IMR-90 (cell line): ENCODE measurements around the gene YPEL1. TPM values are rescaled to one million over a fixed set of nuclear protein-coding genes. Genes with fewer than 3 reads are reported as not detected.

Experiments
- ATAC-seq: fragments of 200-7000 bp; cut with Tn5 transposase; 2 replicates; pipeline ENCODE4 v1.9.1; 2020; ENCODE audit warnings: low read depth, mild to moderate bottlenecking, moderate library complexity
- BruUV-seq: library from RNA; stranded (reverse); fragments of 400-500 nt; replicated peaks from 2 replicates; lab custom pipeline; 2021; lab: Mats Ljungman, UMichigan
- CTCF ChIA-PET: fragments of 300-600 bp; formaldehyde crosslinking; extraction: SDS; loops from one replicate; lab custom pipeline; 2021; ENCODE audit warnings: antibody characterized with exemption; lab: Yijun Ruan, JAX
- POLR2A ChIA-PET: fragments of 300-600 bp; sonication (Branson Sonifier 250); formaldehyde crosslinking; loops from one replicate; lab custom pipeline; 2022; ENCODE audit warnings: antibody characterized with exemption; ENCODE audit not compliant: unreplicated experiment; lab: Charles Lee
- DNase-seq: peaks from one replicate; pipeline ENCODE4 v3.0.0; 2013
- H2AFZ ChIP-seq: replicated peaks from 2 replicates; pipeline ENCODE3; 2013; ENCODE audit warnings: low read length, mild to moderate bottlenecking; ENCODE audit not compliant: poor library complexity
- H2AK5ac ChIP-seq: 2 replicates; pipeline ENCODE4 v1.6.1; 2013; ENCODE audit warnings: low read depth, low read length, inconsistent platforms
- H2AK9ac ChIP-seq: replicated peaks from 2 replicates; pipeline ENCODE3; 2013; ENCODE audit warnings: mild to moderate bottlenecking, low read depth, low read length, moderate library complexity; ENCODE audit not compliant: poor library complexity
- H2BK120ac ChIP-seq: 2 replicates; pipeline ENCODE4 v1.6.1; 2013; ENCODE audit warnings: low read depth, low read length, inconsistent platforms
- H2BK15ac ChIP-seq: 3 replicates; pipeline ENCODE4 v1.6.1; 2013; ENCODE audit warnings: low read depth, low read length, inconsistent platforms
- H2BK20ac ChIP-seq: 2 replicates; pipeline ENCODE4 v1.6.1; 2013; ENCODE audit warnings: low read depth, mild to moderate bottlenecking, inconsistent platforms, low read length, moderate library complexity
- H2BK5ac ChIP-seq: 2 replicates; pipeline ENCODE4 v1.6.1; 2013; ENCODE audit warnings: mild to moderate bottlenecking, low read depth, low read length, inconsistent platforms; ENCODE audit not compliant: poor library complexity, severe bottlenecking
- H3K14ac ChIP-seq: replicated peaks from 2 replicates; pipeline ENCODE4 v1.6.1; 2013; ENCODE audit warnings: low read depth, low read length, inconsistent platforms
- H3K18ac ChIP-seq: 2 replicates; pipeline ENCODE4 v1.6.1; 2013; ENCODE audit warnings: low read depth, low read length, control low read depth
- H3K23ac ChIP-seq: 2 replicates; pipeline ENCODE4 v1.6.1; 2013; ENCODE audit warnings: low read depth, low read length, inconsistent platforms
- H3K27ac ChIP-seq: 2 replicates; pipeline ENCODE4 v1.5.1; 2013; ENCODE audit warnings: mild to moderate bottlenecking, control low read depth, low read length; ENCODE audit not compliant: insufficient read depth
- H3K27me3 ChIP-seq: 2 replicates; pipeline ENCODE4 v1.6.1; 2013; ENCODE audit warnings: low read length; ENCODE audit not compliant: control insufficient read depth, insufficient read depth
- H3K36me3 ChIP-seq: 2 replicates; pipeline ENCODE4 v1.6.1; 2013; ENCODE audit warnings: low read length, mixed read lengths; ENCODE audit not compliant: control insufficient read depth, insufficient read depth
- H3K4ac ChIP-seq: 2 replicates; pipeline ENCODE4 v1.6.1; 2013; ENCODE audit warnings: low read depth, low read length, inconsistent platforms
- H3K4me1 ChIP-seq: 2 replicates; pipeline ENCODE4 v1.6.1; 2013; ENCODE audit warnings: low read length, mixed read lengths; ENCODE audit not compliant: control insufficient read depth, insufficient read depth
- H3K4me2 ChIP-seq: 2 replicates; pipeline ENCODE4 v1.6.1; 2013; ENCODE audit warnings: low read depth, mild to moderate bottlenecking, control low read depth, low read length, moderate library complexity
- H3K4me3 ChIP-seq: 2 replicates; pipeline ENCODE4 v1.5.1; 2013; ENCODE audit warnings: low read depth, mild to moderate bottlenecking, control low read depth, low read length, moderate library complexity; ENCODE audit not compliant: insufficient read depth
- H3K56ac ChIP-seq: 2 replicates; pipeline ENCODE4 v1.6.1; 2013; ENCODE audit warnings: low read length, inconsistent platforms; ENCODE audit not compliant: insufficient read depth; ENCODE audit errors: extremely low read depth
- H3K79me1 ChIP-seq, 2 experiments: 2 replicates each; pipeline ENCODE4 v1.6.1; 2013; ENCODE audit warnings: low read length in 2 of 2, inconsistent platforms in 1 of 2, low read depth in 1 of 2
- H3K9ac ChIP-seq: 2 replicates; pipeline ENCODE4 v1.6.1; 2013; ENCODE audit warnings: low read depth, low read length, control low read depth
- H3K9me1 ChIP-seq: 2 replicates; pipeline ENCODE4 v1.6.1; 2013; ENCODE audit warnings: low read length, inconsistent platforms; ENCODE audit not compliant: insufficient read depth
- H3K9me3 ChIP-seq: 2 replicates; pipeline ENCODE4 v1.6.1; 2013; ENCODE audit warnings: low read length; ENCODE audit not compliant: control insufficient read depth, insufficient read depth
- H4K20me1 ChIP-seq: 2 replicates; pipeline ENCODE4 v1.6.1; 2013; ENCODE audit warnings: low read length, inconsistent platforms; ENCODE audit not compliant: insufficient read depth
- H4K5ac ChIP-seq: 2 replicates; pipeline ENCODE4 v1.6.1; 2013; ENCODE audit warnings: mild to moderate bottlenecking, low read depth, low read length, control low read depth
- H4K8ac ChIP-seq, 2 experiments: 2 replicates each; pipeline ENCODE4 v1.6.1; 2013; ENCODE audit warnings: low read depth in 2 of 2, low read length in 2 of 2, control low read depth in 1 of 2, inconsistent platforms in 1 of 2
- H4K91ac ChIP-seq: 2 replicates; pipeline ENCODE4 v1.6.1; 2013; ENCODE audit warnings: low read depth, low read length, inconsistent platforms; ENCODE audit not compliant: insufficient read depth
- CEBPB ChIP-seq: IDR thresholded peaks from 2 replicates; pipeline ENCODE4 v1.6.1; 2012; ENCODE audit warnings: low read depth, low read length, improper control_type of control experiment
- CHD1 ChIP-seq: IDR thresholded peaks from 2 replicates; pipeline ENCODE4 v1.6.1; 2012; ENCODE audit warnings: low read depth, low read length, improper control_type of control experiment
- FOS ChIP-seq: fragments of 150-350 bp; IDR thresholded peaks from 2 replicates; pipeline ENCODE4 v1.6.1; 2016; ENCODE audit warnings: low read depth, low read length
- MAZ ChIP-seq: IDR thresholded peaks from 2 replicates; pipeline ENCODE4 v1.6.1; 2012; ENCODE audit warnings: low read depth, mild to moderate bottlenecking, low read length, improper control_type of control experiment, moderate library complexity, borderline replicate concordance
- MXI1 ChIP-seq: IDR thresholded peaks from 2 replicates; pipeline ENCODE4 v1.6.1; 2012; ENCODE audit warnings: low read depth, mild to moderate bottlenecking, low read length, moderate library complexity, borderline replicate concordance
- NFE2L2 ChIP-seq: fragments of 150-350 bp; IDR thresholded peaks from 2 replicates; pipeline ENCODE4 v1.6.1; 2016; ENCODE audit warnings: low read depth, mild to moderate bottlenecking, low read length
- POLR2A ChIP-seq: IDR thresholded peaks from 2 replicates; pipeline ENCODE4 v1.6.1; 2012; ENCODE audit warnings: mild to moderate bottlenecking, low read depth, low read length
- RCOR1 ChIP-seq: IDR thresholded peaks from 2 replicates; pipeline ENCODE4 v1.6.1; 2012; ENCODE audit warnings: mild to moderate bottlenecking, low read length, improper control_type of control experiment; ENCODE audit not compliant: insufficient replicate concordance
- RFX5 ChIP-seq: IDR thresholded peaks from 2 replicates; pipeline ENCODE4 v1.8.0; 2012; ENCODE audit warnings: low read depth, mild to moderate bottlenecking, low read length, moderate library complexity
- SMC3 ChIP-seq: fragments of 150-350 bp; IDR thresholded peaks from 2 replicates; pipeline ENCODE4 v1.6.1; 2016; ENCODE audit warnings: low read depth, mild to moderate bottlenecking, antibody characterized with exemption, low read length, moderate library complexity
- WGBS, 2 experiments: methylation state at CpG; one replicate each; pipeline versions ENCODE4 v1.1.5 to v1.1.7; 2013; ENCODE audit warnings: missing lambda C conversion rate in 2 of 2; ENCODE audit not compliant: insufficient read length in 1 of 2; ENCODE audit errors: extremely low coverage in 2 of 2; 5-methylcytosine and 5-hydroxymethylcytosine counted together
- dilution Hi-C: fragments of 300-500 bp; cut with HindIII; formaldehyde crosslinking; loops from one replicate; pipeline ENCODE4 v1.14.3; 2018; ENCODE audit warnings: low sequenced_read_pairs; ENCODE audit not compliant: unreplicated experiment
- in situ Hi-C: fragments of 300-500 bp; cut with MboI; formaldehyde crosslinking; loops from 3 replicates; pipeline ENCODE4 v1.14.3; 2019; ENCODE audit warnings: low sequenced_read_pairs, inconsistent platforms, mixed read lengths
- intact Hi-C: fragments of 100-400 bp; cut with micrococcal nuclease; formaldehyde crosslinking; loops from 2 replicates; pipeline ENCODE4 v1.10.0; 2022
- polyA plus RNA-seq, 3 experiments: library from polyadenylated mRNA; depleted of rRNA; stranded (reverse); fragments of >200 nt; gene quantifications; 2 replicates each; pipeline ENCODE4 v1.2.3, GENCODE V29; 2012; ENCODE audit warnings: low replicate concordance in 1 of 3
- total RNA-seq: library from RNA; depleted of rRNA; stranded (reverse); fragments of >200 nt; gene quantifications from 2 replicates; pipeline ENCODE4 v1.2.3, GENCODE V29; 2012
- TF ChIP-seq, protein P1 (sequence below): fragments of 150-350 bp; IDR thresholded peaks from 2 replicates; pipeline ENCODE4 v1.6.1; 2016; ENCODE audit warnings: low read depth, mild to moderate bottlenecking, low read length, moderate library complexity, borderline replicate concordance

YPEL1 gene
- total and polyA plus RNA-seq, 2 of the 4 experiments (the other 2 are of a cell fraction): 0.72 to 1.3 TPM

DNA sequence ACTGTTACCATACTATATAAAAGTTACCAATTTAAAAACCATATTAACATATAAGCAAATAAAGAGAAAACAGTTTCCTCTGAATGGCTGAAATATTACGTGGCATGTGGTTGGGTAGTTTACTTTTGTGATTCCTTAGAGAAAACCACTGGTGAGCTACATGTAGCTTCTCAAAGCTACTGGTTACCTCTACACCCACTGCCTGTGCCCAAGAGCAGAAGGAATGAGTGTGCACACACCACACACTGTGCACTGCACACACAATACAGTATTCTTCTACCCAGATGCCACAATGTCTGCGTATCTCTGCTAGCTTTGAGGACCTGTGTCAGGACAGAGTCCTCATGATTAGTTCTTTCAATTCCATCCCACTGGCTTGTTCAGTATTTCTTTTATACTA, 25.5 kb upstream of the YPEL1 start:
- Histone ChIP-seq H2BK120ac (peak overlapping the region; percentile 17; the same call in 1 of the 2 replicates), H4K8ac (peak overlapping the region in 1 of 2 experiments; percentile 53; a peak in 2 of 4 replicates), H2AFZ (no peak overlapping the region), H3K27me3 (no peaks in the 10 kb centered on the region), H3K79me1 (peaks cover 17 to 50% of the 10 kb centered on the region in 2 experiments), H3K4ac (peak overlapping the region; percentile 61), H2BK20ac (peak overlapping the region; percentile 28; the same call in 1 of the 2 replicates), H3K14ac (no peak overlapping the region), H3K56ac (no peak overlapping the region), H4K91ac (peak overlapping the region; percentile 79; the same call in 1 of the 2 replicates), H3K27ac (peak overlapping the region; percentile 83), H2AK5ac (peak overlapping the region; percentile 73; the same call in 1 of the 2 replicates), H3K9me3 (no peaks in the 10 kb centered on the region), H3K4me2 (peak overlapping the region; percentile 90), H2AK9ac (peak overlapping the region; percentile 50), H3K18ac (peak overlapping the region; percentile 70), H2BK15ac (peak overlapping the region; percentile 16; the same call in 1 of the 3 replicates), H3K4me1 (peaks cover 23% of the 10 kb centered on the region), H4K20me1 (peaks cover 19% of the 10 kb centered on the region; the same call in 1 of the 2 replicates), H2BK5ac (peak overlapping the region; percentile 99), H4K5ac (peak overlapping the region; percentile 69; the same call in 1 of the 2 replicates), H3K4me3 (no peak overlapping the region), H3K36me3 (peaks cover 34% of the 10 kb centered on the region), H3K9ac (no peak overlapping the region), H3K9me1 (peaks cover 39% of the 10 kb centered on the region), H3K23ac (no peak overlapping the region)
- POLR2A ChIA-PET: no interaction called here
- WGBS, 2 experiments: no CpG with 5 or more reads among the region's 2 CpGs
- no TSS peak for BruUV-seq
- CTCF ChIA-PET: interaction anchor here (0.5 to 1.3 kb wide), 3 partner anchors 14 to 102 kb away, joined by 3 to 6 read pairs (median 3); no protein-coding TSS in a partner anchor
- in situ Hi-C loops (no loop called here), dilution Hi-C loops (no loop called here), intact Hi-C loops (loop anchor here (5.0 kb wide), 1 partner anchor 106 kb away; the partner anchor contains the start of gene MAPK1)
- ATAC-seq: peak; percentile 71
- TF ChIP-seq CEBPB (no peak), MXI1 (no peak), SMC3 (no peak), RFX5 (no peak), MAZ (no peak), NFE2L2 (no peak), FOS (no peak), CHD1 (no peak), RCOR1 (no peak), POLR2A (no peak)
- TF ChIP-seq, protein P1, sequence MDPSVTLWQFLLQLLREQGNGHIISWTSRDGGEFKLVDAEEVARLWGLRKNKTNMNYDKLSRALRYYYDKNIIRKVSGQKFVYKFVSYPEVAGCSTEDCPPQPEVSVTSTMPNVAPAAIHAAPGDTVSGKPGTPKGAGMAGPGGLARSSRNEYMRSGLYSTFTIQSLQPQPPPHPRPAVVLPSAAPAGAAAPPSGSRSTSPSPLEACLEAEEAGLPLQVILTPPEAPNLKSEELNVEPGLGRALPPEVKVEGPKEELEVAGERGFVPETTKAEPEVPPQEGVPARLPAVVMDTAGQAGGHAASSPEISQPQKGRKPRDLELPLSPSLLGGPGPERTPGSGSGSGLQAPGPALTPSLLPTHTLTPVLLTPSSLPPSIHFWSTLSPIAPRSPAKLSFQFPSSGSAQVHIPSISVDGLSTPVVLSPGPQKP: no peak
- peak; percentile 88 for DNase-seq
